Activated naive CD4-positive, alpha-beta T cell treated with Interleukin-2 at 50 U/mL for 16 hours (primary cell): ENCODE data around the gene XCR1.
A peak's percentile ranks its signal among the peaks of the same experiment; 100 is the strongest.
"Not testable (repeated sequence)": the region's sequence is repeated elsewhere in the genome, so short reads cannot be mapped to it uniquely, and the experiment has no call there.

Experiments
- DNase-seq: peaks from one replicate; pipeline ENCODE4 v3.0.0-alpha.2; 2020

XCR1 gene

GRCh38 chr3:46038071-46038470 lies 10.8 kb upstream of the XCR1 start:
- not testable (repeated sequence) for DNase-seq

- DNase-seq, result no peak
Measured at GRCh38 chr3:46036191-46036590, 8.9 kb upstream of the XCR1 start.

- DNase-seq, result no peak
Measured at GRCh38 chr3:46031747-46032146, 4.5 kb upstream of the XCR1 start.

- DNase-seq, result no peak
Measured at GRCh38 chr3:46031269-46031668, 4.0 kb upstream of the XCR1 start.

- no peak for DNase-seq
Measured at GRCh38 chr3:46030626-46031025, 3.3 kb upstream of the XCR1 start.

GRCh38 chr3:46029953-46030543 lies 2.8 kb upstream of the XCR1 start:
- DNase-seq, result no peak

GRCh38 chr3:46027736-46028397 lies 584 bp upstream of the XCR1 start:
- no peak for DNase-seq

- DNase-seq, result no peak
Measured at GRCh38 chr3:46025139-46025538, 2.1 kb downstream of the XCR1 start.

- DNase-seq, result no peak
Measured at GRCh38 chr3:46024131-46024530, 3.2 kb downstream of the XCR1 start.

- no peak for DNase-seq
Measured at GRCh38 chr3:46022909-46023785, 4.1 kb downstream of the XCR1 start.

GRCh38 chr3:46021516-46021915 lies 5.8 kb downstream of the XCR1 start:
- DNase-seq, result no peak

- no peak for DNase-seq
Measured at GRCh38 chr3:46020766-46021510, 6.3 kb downstream of the XCR1 start.

- DNase-seq, result peak; percentile 43
Measured at GRCh38 chr3:46019707-46020106, 7.6 kb downstream of the XCR1 start.

GRCh38 chr3:46017720-46018119 lies 9.6 kb downstream of the XCR1 start:
- DNase-seq, result no peak

- no peak for DNase-seq
Measured at GRCh38 chr3:46013316-46014094, 13.8 kb downstream of the XCR1 start.

- DNase-seq, result no peak
Measured at GRCh38 chr3:46012246-46012645, 15.0 kb downstream of the XCR1 start.

GRCh38 chr3:46010519-46011113 lies 16.7 kb downstream of the XCR1 start:
- DNase-seq, result no peak

GRCh38 chr3:46008058-46008457 lies 19.2 kb downstream of the XCR1 start:
- no peak for DNase-seq

GRCh38 chr3:46007280-46007679 lies 20.0 kb downstream of the XCR1 start:
- DNase-seq, result no peak

GRCh38 chr3:46006238-46007032 lies 20.8 kb downstream of the XCR1 start:
- DNase-seq, result no peak

GRCh38 chr3:46003706-46004105 lies 23.6 kb downstream of the XCR1 start:
- not testable (repeated sequence) for DNase-seq
